HepG2 (cell line): ENCODE measurements around the gene SLX9. TPM values are rescaled to one million over a fixed set of nuclear protein-coding genes. Genes with fewer than 3 reads are reported as not detected.
A peak's percentile ranks its signal among the peaks of the same experiment; 100 is the strongest.

Source experiments
- AKAP8 ChIP-seq: sonication (generic); formaldehyde crosslinking; IDR thresholded peaks from 2 replicates; pipeline ENCODE4 v1.5.1; 2020; ENCODE audit warnings: mild to moderate bottlenecking, missing genetic modification reagents
- ATF7 ChIP-seq, 2 experiments: fragments of 450-650 bp in 1 of 2; sonication (generic) in 1 of 2; formaldehyde crosslinking in 1 of 2; IDR thresholded peaks; 2 replicates each; pipeline versions ENCODE4 v1.4.0 to v1.6.1; 2016 to 2020; ENCODE audit warnings: antibody characterized with exemption in 1 of 2, mild to moderate bottlenecking in 1 of 2, missing genetic modification reagents in 1 of 2
- CREB1 ChIP-seq, 2 experiments: fragments of 450-650 bp in 1 of 2; IDR thresholded peaks; 2 replicates each; pipeline ENCODE4 v1.6.1; 2016 to 2017; ENCODE audit warnings: control low read depth in 1 of 2, mild to moderate bottlenecking in 1 of 2, missing compliant biosample characterization in 1 of 2, missing genetic modification characterization in 1 of 2
- HIVEP1 ChIP-seq: sonication (generic); formaldehyde crosslinking; IDR thresholded peaks from 2 replicates; pipeline ENCODE4 v1.4.0; 2020; ENCODE audit warnings: mild to moderate bottlenecking, missing genetic modification reagents
- KDM3A ChIP-seq: IDR thresholded peaks from 2 replicates; pipeline ENCODE4 v1.6.1; 2018; ENCODE audit warnings: low read depth, missing compliant biosample characterization
- NONO ChIP-seq, 2 experiments: fragments of 450-650 bp in 1 of 2; sonication (generic) in 1 of 2; formaldehyde crosslinking in 1 of 2; IDR thresholded peaks in 1 of 2; conservative IDR thresholded peaks in 1 of 2; 2 replicates each; pipeline versions ENCODE4 v1.6.1 to v1.8.0; 2017 to 2022; ENCODE audit warnings: mild to moderate bottlenecking in 1 of 2, missing genetic modification reagents in 1 of 2, moderate library complexity in 1 of 2
- SRSF4 ChIP-seq: fragments of 200-400 bp; formaldehyde crosslinking; IDR thresholded peaks from one replicate; pipeline ENCODE4 v1.6.1; 2018; ENCODE audit warnings: mild to moderate bottlenecking, low read depth, low read length, moderate library complexity; ENCODE audit not compliant: poor library complexity, severe bottlenecking
- ZFP41 ChIP-seq: sonication (generic); formaldehyde crosslinking; IDR thresholded peaks from 2 replicates; pipeline ENCODE4 v1.4.0; 2020; ENCODE audit warnings: mild to moderate bottlenecking, missing genetic modification reagents, borderline replicate concordance
- polyA plus RNA-seq, 8 experiments: library from polyadenylated mRNA; depleted of rRNA in 3 of 8; stranded (reverse) in 7 of 8; unstranded in 1 of 8; fragments of >200 nt; fragmentation: Illumina TruSeq in 4 of 8; extraction: Trizol in 4 of 8; gene quantifications; 2 replicates each; pipeline versions ENCODE4 v1.2.1 to v1.2.3, GENCODE V29; 2011 to 2016; ENCODE audit warnings: low read depth in 4 of 8, missing spikeins in 1 of 8, mixed read lengths in 1 of 8; ENCODE audit not compliant: insufficient read depth in 1 of 8
- total RNA-seq, 5 experiments: library from RNA; depleted of rRNA; stranded (reverse); fragments of >200 nt; fragmentation: Illumina TruSeq; extraction: Trizol; gene quantifications; 2 replicates each; pipeline ENCODE4 v1.2.3, GENCODE V29; 2016; ENCODE audit warnings: low read depth in 1 of 5
- TF ChIP-seq, protein P1 (sequence below): sonication (generic); formaldehyde crosslinking; IDR thresholded peaks from 2 replicates; pipeline ENCODE4 v1.5.1; 2020; ENCODE audit warnings: missing genetic modification reagents, mild to moderate bottlenecking, borderline replicate concordance
- TF ChIP-seq, protein P2 (sequence below): sonication (generic); formaldehyde crosslinking; IDR thresholded peaks from 2 replicates; pipeline ENCODE4; 2020; ENCODE audit warnings: missing genetic modification reagents, mild to moderate bottlenecking, borderline replicate concordance
- TF ChIP-seq, protein P3 (sequence below): sonication (generic); formaldehyde crosslinking; IDR thresholded peaks from 2 replicates; pipeline ENCODE4 v1.4.0; 2020; ENCODE audit warnings: missing genetic modification reagents
- TF ChIP-seq, protein P4 (sequence below): sonication (generic); formaldehyde crosslinking; IDR thresholded peaks from 2 replicates; pipeline ENCODE4 v1.5.0; 2020; ENCODE audit warnings: mild to moderate bottlenecking, missing genetic modification reagents
- TF ChIP-seq, protein P5 (sequence below): sonication (generic); formaldehyde crosslinking; IDR thresholded peaks from 2 replicates; pipeline ENCODE4 v1.5.0; 2020; ENCODE audit warnings: missing genetic modification reagents
- TF ChIP-seq, protein P6 (sequence below): sonication (generic); formaldehyde crosslinking; IDR thresholded peaks from 2 replicates; pipeline ENCODE4 v1.4.0; 2020; ENCODE audit warnings: missing genetic modification reagents, mild to moderate bottlenecking, borderline replicate concordance

SLX9 gene
- total and polyA plus RNA-seq, 2 of the 13 experiments (the other 11 are each of a cell fraction or from before 2014, with no cell fraction given): 21.0 to 47.1 TPM

DNA sequence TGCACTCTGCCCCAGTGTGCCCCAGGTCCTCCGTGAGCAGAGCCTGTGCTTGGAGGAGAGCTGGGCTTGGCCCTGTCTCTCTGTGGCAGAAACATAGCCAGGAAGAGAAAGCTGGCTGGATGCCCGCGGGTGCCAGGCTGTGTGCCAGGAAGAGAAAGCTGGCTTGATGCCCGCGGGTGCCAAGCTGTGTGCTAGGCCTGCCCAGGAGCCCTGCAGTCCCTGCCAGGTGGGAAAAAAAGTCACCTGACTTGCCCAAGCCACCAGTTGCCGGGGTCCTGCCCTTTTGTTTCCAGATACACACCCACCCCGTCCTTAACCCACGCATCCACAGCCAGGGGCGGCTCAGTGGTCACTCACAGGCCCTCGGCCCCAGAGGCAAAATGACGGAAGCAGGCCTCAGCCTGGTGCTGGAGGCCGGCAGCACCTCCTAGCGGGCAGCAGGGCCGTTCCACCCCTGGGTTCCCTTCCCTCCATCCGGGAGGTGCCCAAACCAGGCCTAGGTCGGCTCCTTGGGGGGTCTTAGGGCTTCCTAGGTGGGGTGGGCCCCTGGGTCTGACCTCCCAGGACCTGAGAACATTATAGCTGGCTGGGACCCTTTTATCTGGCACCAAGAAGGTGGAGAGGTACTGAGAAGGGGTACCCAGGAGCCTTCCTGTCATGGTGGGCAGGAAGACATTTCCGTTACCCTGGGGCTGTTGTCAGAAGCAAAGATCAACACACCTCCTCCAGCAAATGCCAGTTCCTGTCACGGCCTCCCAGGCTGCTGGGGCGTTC is 28.3 kb upstream of the SLX9 start (continued):
- TF ChIP-seq, protein P1, sequence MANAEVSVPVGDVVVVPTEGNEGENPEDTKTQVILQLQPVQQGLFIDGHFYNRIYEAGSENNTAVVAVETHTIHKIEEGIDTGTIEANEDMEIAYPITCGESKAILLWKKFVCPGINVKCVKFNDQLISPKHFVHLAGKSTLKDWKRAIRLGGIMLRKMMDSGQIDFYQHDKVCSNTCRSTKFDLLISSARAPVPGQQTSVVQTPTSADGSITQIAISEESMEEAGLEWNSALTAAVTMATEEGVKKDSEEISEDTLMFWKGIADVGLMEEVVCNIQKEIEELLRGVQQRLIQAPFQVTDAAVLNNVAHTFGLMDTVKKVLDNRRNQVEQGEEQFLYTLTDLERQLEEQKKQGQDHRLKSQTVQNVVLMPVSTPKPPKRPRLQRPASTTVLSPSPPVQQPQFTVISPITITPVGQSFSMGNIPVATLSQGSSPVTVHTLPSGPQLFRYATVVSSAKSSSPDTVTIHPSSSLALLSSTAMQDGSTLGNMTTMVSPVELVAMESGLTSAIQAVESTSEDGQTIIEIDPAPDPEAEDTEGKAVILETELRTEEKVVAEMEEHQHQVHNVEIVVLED (CRISPR knock-in tag): no peak
- TF ChIP-seq, protein P2, sequence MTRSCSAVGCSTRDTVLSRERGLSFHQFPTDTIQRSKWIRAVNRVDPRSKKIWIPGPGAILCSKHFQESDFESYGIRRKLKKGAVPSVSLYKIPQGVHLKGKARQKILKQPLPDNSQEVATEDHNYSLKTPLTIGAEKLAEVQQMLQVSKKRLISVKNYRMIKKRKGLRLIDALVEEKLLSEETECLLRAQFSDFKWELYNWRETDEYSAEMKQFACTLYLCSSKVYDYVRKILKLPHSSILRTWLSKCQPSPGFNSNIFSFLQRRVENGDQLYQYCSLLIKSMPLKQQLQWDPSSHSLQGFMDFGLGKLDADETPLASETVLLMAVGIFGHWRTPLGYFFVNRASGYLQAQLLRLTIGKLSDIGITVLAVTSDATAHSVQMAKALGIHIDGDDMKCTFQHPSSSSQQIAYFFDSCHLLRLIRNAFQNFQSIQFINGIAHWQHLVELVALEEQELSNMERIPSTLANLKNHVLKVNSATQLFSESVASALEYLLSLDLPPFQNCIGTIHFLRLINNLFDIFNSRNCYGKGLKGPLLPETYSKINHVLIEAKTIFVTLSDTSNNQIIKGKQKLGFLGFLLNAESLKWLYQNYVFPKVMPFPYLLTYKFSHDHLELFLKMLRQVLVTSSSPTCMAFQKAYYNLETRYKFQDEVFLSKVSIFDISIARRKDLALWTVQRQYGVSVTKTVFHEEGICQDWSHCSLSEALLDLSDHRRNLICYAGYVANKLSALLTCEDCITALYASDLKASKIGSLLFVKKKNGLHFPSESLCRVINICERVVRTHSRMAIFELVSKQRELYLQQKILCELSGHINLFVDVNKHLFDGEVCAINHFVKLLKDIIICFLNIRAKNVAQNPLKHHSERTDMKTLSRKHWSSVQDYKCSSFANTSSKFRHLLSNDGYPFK (CRISPR knock-in tag): no peak
- TF ChIP-seq, protein P3, sequence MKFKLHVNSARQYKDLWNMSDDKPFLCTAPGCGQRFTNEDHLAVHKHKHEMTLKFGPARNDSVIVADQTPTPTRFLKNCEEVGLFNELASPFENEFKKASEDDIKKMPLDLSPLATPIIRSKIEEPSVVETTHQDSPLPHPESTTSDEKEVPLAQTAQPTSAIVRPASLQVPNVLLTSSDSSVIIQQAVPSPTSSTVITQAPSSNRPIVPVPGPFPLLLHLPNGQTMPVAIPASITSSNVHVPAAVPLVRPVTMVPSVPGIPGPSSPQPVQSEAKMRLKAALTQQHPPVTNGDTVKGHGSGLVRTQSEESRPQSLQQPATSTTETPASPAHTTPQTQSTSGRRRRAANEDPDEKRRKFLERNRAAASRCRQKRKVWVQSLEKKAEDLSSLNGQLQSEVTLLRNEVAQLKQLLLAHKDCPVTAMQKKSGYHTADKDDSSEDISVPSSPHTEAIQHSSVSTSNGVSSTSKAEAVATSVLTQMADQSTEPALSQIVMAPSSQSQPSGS (CRISPR knock-in tag): no peak
- TF ChIP-seq AKAP8 (CRISPR knock-in tag) (no peak), ZFP41 (CRISPR knock-in tag) (no peak), HIVEP1 (CRISPR knock-in tag) (no peak), KDM3A (peak; percentile 83; the same call in 1 of the 2 replicates), NONO (IDR thresholded peaks at IDR 0.05) (no peak), NONO (CRISPR knock-in tag; conservative IDR thresholded peaks at IDR 0.05) (no peak), CREB1 (IDR thresholded peaks at IDR 0.05) (no peak), CREB1 (CRISPR knock-in tag; IDR thresholded peaks at IDR 0.05) (no peak), SRSF4 (no peak), ATF7 (IDR thresholded peaks at IDR 0.05) (no peak), ATF7 (CRISPR knock-in tag; IDR thresholded peaks at IDR 0.05) (peak; percentile 47; the same call in 1 of the 2 replicates)
- TF ChIP-seq, protein P4, sequence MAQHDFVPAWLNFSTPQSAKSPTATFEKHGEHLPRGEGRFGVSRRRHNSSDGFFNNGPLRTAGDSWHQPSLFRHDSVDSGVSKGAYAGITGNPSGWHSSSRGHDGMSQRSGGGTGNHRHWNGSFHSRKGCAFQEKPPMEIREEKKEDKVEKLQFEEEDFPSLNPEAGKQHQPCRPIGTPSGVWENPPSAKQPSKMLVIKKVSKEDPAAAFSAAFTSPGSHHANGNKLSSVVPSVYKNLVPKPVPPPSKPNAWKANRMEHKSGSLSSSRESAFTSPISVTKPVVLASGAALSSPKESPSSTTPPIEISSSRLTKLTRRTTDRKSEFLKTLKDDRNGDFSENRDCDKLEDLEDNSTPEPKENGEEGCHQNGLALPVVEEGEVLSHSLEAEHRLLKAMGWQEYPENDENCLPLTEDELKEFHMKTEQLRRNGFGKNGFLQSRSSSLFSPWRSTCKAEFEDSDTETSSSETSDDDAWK: no peak
- TF ChIP-seq, protein P5, sequence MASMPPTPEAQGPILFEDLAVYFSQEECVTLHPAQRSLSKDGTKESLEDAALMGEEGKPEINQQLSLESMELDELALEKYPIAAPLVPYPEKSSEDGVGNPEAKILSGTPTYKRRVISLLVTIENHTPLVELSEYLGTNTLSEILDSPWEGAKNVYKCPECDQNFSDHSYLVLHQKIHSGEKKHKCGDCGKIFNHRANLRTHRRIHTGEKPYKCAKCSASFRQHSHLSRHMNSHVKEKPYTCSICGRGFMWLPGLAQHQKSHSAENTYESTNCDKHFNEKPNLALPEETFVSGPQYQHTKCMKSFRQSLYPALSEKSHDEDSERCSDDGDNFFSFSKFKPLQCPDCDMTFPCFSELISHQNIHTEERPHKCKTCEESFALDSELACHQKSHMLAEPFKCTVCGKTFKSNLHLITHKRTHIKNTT (CRISPR knock-in tag): no peak
- TF ChIP-seq, protein P6, sequence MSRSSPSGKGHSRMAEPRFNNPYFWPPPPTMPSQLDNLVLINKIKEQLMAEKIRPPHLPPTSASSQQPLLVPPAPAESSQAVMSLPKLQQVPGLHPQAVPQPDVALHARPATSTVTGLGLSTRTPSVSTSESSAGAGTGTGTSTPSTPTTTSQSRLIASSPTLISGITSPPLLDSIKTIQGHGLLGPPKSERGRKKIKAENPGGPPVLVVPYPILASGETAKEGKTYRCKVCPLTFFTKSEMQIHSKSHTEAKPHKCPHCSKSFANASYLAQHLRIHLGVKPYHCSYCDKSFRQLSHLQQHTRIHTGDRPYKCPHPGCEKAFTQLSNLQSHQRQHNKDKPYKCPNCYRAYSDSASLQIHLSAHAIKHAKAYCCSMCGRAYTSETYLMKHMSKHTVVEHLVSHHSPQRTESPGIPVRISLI: peak; percentile 16; the same call in 1 of the 2 replicates
